Testis (tissue), 3 donors: Measurements from ENCODE around the gene TMEM233. TPM values are rescaled to one million over a fixed set of nuclear protein-coding genes. Genes with fewer than 3 reads are reported as not detected.
"Not testable (repeated sequence)": the region's sequence is repeated elsewhere in the genome, so short reads cannot be mapped to it uniquely, and the experiment has no call there.

ENCODE experiments used
- DNase-seq: peaks from one replicate; pipeline ENCODE4 v3.0.0-alpha.2; 2019
- H3K27ac ChIP-seq, 2 donors: fragments of 200-600 bp; sonication (generic); one replicate each; pipeline ENCODE4 v1.5.1; 2019
- H3K27me3 ChIP-seq: fragments of 200-600 bp; sonication (generic); one replicate; pipeline ENCODE4 v1.5.1; 2019
- H3K36me3 ChIP-seq: fragments of 200-600 bp; sonication (generic); one replicate; pipeline ENCODE4 v1.5.1; 2017; ENCODE audit warnings: low read depth; ENCODE audit errors: missing control alignments
- H3K4me1 ChIP-seq: fragments of 200-600 bp; sonication (generic); one replicate; pipeline ENCODE4 v1.5.1; 2019
- H3K4me3 ChIP-seq, 2 donors: fragments of 200-600 bp; sonication (generic); one replicate each; pipeline ENCODE4 v1.5.1; 2017 to 2019
- H3K9me3 ChIP-seq: fragments of 200-600 bp; sonication (generic); one replicate; pipeline ENCODE4 v1.5.1; 2017
- POLR2A ChIP-seq: fragments of 450-650 bp; IDR thresholded peaks from one replicate; pipeline ENCODE4 v1.6.1; 2017; ENCODE audit warnings: antibody characterized with exemption, mild to moderate bottlenecking, moderate library complexity
- WGBS, 2 donors: methylation state at CpG; one replicate each; pipeline ENCODE4 v1.1.5; 2018; 5-methylcytosine and 5-hydroxymethylcytosine counted together
- intact Hi-C: fragments of 100-400 bp; cut with DNase I; formaldehyde crosslinking; loops from one replicate; pipeline ENCODE4 v1.15.1; 2023; ENCODE audit warnings: low total_unique reads
- polyA plus RNA-seq: library from polyadenylated mRNA; stranded (reverse); fragments of 350-450 nt; fragmentation: Illumina TruSeq; extraction: RNeasy Lipid Tissue Mini Kit (QIAGEN cat#74804); gene quantifications from one replicate; pipeline ENCODE4 v1.2.3, GENCODE V29; 2014; ENCODE audit warnings: low read depth, low replicate concordance; ENCODE audit not compliant: insufficient read depth
- total RNA-seq, 2 donors: library from RNA; depleted of rRNA; stranded (reverse); fragments of >200 nt; gene quantifications; one replicate each; pipeline ENCODE4 v1.2.3, GENCODE V29; 2016
- TF ChIP-seq, protein P1 (sequence below), 3 experiments: fragments of 450-650 bp in 2 of 3; fragments of 200-600 bp in 1 of 3; sonication (generic) in 1 of 3; IDR thresholded peaks; one replicate each; pipeline ENCODE4 v1.5.1; 2016 to 2019; ENCODE audit warnings: antibody characterized with exemption in 3 of 3, mild to moderate bottlenecking in 2 of 3, moderate library complexity in 1 of 3

TMEM233 gene
- total and polyA plus RNA-seq, 3 donors from 2014 or later: 0.31 to 0.47 TPM; not detected in 1

DNA sequence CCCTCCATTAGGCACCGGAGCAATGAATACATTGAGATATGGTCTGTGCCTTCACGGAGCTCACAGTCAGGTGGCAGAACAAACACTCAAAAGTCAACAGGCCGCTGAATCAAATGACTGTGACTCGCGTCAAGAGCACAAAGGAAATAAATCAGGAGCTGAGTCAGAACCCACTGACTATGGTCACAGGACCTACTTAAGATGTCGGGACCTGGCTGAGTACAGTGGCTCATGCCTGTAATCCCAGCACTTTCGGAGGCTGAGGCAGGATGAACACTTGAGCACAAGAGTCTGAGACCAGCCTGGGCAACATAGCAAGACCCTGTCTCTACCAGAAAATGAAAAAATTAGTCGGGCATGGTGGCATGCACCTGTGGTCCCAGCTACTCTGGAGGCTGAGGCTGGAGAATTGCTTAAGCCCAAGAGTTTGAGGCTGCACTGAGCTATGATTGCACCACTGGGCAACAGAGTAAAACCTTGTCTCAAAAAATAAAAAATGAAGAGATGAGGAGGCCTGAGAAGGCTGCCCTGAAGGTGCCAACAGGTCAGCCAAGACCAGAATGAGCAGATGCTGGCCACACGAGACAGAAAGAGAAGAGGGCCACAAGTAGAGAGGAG is 19.9 kb downstream of the TMEM233 start:
- intact Hi-C loops: no loop called here
- Histone ChIP-seq H3K9me3 (no peaks in the 10 kb centered on the region), H3K27me3 (no peaks in the 10 kb centered on the region), H3K4me3 (no peak overlapping the region), H3K36me3 (no peaks in the 10 kb centered on the region), H3K27ac (no peak overlapping the region), H3K4me1 (no peaks in the 10 kb centered on the region)
- DNase-seq: no peak
- TF ChIP-seq, protein P1, sequence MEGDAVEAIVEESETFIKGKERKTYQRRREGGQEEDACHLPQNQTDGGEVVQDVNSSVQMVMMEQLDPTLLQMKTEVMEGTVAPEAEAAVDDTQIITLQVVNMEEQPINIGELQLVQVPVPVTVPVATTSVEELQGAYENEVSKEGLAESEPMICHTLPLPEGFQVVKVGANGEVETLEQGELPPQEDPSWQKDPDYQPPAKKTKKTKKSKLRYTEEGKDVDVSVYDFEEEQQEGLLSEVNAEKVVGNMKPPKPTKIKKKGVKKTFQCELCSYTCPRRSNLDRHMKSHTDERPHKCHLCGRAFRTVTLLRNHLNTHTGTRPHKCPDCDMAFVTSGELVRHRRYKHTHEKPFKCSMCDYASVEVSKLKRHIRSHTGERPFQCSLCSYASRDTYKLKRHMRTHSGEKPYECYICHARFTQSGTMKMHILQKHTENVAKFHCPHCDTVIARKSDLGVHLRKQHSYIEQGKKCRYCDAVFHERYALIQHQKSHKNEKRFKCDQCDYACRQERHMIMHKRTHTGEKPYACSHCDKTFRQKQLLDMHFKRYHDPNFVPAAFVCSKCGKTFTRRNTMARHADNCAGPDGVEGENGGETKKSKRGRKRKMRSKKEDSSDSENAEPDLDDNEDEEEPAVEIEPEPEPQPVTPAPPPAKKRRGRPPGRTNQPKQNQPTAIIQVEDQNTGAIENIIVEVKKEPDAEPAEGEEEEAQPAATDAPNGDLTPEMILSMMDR (IDR thresholded peaks at IDR 0.05): no peak
- TF ChIP-seq POLR2A: no peak
- 78 to 84% methylated on average over 9 of the region's 9 CpGs for WGBS, 2 donors

DNA sequence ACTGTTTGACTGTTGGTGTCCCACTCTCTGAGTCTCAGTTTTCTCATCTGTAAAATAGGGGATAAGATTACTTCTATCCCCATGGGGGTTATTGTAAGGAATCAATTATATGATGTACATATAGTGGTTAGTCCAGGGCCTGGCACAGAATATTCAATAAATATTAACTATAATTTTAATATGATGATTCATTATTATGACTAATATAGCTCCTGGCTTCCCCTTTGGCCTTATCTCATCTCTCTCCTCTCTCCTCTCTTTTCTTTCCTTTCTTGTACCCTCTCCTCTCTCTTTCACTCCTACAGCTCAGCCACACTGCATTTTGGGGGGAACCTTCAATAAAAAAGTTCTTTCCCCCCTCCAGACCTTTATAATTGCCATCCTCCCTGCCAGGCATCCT is 21.1 kb downstream of the TMEM233 start:
- Histone ChIP-seq H3K4me1 (no peaks in the 10 kb centered on the region), H3K9me3 (no peaks in the 10 kb centered on the region), H3K27me3 (no peaks in the 10 kb centered on the region), H3K27ac (no peak overlapping the region), H3K36me3 (no peaks in the 10 kb centered on the region), H3K4me3 (no peak overlapping the region)
- DNase-seq: no peak
- intact Hi-C loops: no loop called here
- TF ChIP-seq POLR2A: no peak
- TF ChIP-seq, protein P1 (IDR thresholded peaks at IDR 0.05): no peak

DNA sequence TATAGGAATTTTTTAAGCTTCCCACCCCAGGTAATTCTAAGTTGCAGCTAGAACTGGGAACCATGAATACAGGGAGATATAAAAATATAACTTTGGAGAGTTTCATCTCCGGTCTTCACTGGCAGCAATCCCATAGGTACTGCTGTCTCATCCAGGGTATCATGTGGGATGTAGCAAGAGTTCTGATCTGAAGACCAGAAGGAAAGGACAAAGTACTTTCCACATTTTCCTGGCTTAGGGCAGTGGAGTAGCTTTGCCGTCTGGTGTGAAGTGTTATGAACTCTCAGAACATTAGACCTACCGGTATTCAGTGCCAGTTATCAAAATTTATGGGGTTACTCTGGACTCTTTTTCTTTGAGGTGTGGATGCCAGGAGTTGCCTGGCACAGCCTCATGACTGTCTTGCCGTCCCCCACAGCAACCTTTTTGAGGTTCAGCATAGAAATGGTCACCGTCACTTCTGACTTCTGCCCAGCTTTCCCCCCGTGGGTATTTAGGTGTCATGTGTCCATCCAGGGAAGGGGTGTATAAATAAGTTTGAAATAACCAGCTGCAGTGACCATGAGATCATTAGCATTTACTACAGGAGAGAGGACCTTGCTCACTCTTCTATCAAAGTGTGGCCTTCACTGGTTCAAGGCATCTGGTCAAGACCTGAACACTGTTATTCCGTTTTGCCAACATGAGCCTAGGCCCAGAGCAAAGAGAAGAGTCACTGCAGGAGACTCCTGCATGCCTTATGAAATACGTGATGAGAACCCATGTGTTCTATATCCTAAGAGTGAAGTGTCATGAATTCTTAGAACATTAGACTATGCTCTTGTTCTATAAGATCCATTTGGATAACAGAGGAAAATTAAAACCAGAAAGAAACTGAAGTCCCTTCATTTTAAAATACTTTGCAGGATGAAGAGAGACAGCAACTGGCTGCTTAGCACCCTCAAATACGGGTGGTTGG is 22.2 kb downstream of the TMEM233 start:
- no peaks in the 10 kb centered on the region for H3K9me3 ChIP-seq
- H3K4me3 ChIP-seq: no peak overlapping the region
- no peaks in the 10 kb centered on the region for H3K36me3 ChIP-seq
- WGBS, 2 donors: 74 to 80% methylated on average over 9 of the region's 9 CpGs
- no peak for TF ChIP-seq POLR2A
- TF ChIP-seq, protein P1 (IDR thresholded peaks at IDR 0.05): no peak
- intact Hi-C loops: no loop called here
- no peaks in the 10 kb centered on the region for H3K27me3 ChIP-seq
- H3K4me1 ChIP-seq: no peaks in the 10 kb centered on the region
- no peak overlapping the region for H3K27ac ChIP-seq
- DNase-seq: no peak

DNA sequence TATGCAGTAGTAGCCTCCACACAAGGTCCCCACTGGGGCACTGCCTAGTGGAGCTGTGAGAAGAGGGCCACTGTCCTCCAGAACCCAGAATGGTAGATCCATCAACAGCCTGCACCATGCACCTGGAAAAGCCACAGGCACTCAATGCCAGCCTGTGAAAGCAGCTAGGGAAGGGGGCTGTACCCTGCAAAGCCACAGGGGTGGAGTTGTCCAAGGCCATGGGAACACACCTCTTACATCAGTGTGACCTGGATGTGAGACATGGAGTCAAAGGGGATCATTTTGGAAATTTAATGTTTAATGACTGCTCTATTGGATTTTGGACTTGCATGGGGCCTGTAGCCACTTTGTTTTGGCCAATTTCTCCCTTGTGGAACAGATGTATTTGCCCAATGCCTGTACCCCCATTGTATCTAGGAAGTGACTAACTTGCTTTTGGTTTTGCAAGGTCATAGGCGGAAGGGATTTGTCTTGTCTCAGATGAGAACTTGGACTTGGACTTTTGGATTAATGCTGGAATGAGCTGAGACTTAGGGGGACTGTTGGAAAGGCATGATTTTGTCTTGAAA is 24.8 kb downstream of the TMEM233 start:
- H3K36me3 ChIP-seq, DNase-seq, H3K4me3 ChIP-seq, H3K9me3 ChIP-seq, intact Hi-C loops, H3K27me3 ChIP-seq, H3K27ac ChIP-seq, H3K4me1 ChIP-seq: not testable (repeated sequence)
- WGBS, 2 donors: 93 to 100% methylated on average over 1 of the region's 1 CpG

DNA sequence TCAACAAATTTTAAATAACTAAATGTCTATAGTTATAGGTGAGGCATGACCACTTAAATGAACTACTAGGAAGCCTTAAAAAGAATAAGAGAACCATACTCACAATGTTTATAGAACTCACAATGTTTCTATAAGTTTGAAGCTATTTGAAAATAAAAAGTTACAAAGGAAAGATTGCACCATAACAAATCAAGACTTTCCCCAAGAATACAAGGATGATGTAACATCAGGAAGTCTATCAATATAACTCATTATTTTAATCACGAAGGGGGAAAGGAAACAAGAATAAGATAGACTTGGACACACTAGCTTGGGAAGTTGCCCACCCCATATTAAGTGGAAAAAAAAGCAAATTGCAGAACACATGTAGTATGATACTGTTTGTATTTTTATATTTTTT is 26.9 kb downstream of the TMEM233 start:
- WGBS, 2 donors: 44 to 55% methylated on average over 1 of the region's 1 CpG
- TF ChIP-seq, protein P1 (IDR thresholded peaks at IDR 0.05): no peak
- Histone ChIP-seq H3K27ac (no peak overlapping the region), H3K36me3 (no peaks in the 10 kb centered on the region), H3K4me1 (no peaks in the 10 kb centered on the region), H3K9me3 (no peaks in the 10 kb centered on the region), H3K4me3 (no peak overlapping the region), H3K27me3 (no peaks in the 10 kb centered on the region)
- intact Hi-C loops: no loop called here
- no peak for DNase-seq
